NCI-H774 (cell line): ENCODE measurements around the gene THUMPD1.
A peak's percentile ranks its signal among the peaks of the same experiment; 100 is the strongest.
"Not testable (repeated sequence)": the region's sequence is repeated elsewhere in the genome, so short reads cannot be mapped to it uniquely, and the experiment has no call there.

Source experiments
- DNase-seq: peaks from one replicate; lab custom pipeline; 2025; lab: John Stamatoyannopoulos, UW

THUMPD1 gene

DNA sequence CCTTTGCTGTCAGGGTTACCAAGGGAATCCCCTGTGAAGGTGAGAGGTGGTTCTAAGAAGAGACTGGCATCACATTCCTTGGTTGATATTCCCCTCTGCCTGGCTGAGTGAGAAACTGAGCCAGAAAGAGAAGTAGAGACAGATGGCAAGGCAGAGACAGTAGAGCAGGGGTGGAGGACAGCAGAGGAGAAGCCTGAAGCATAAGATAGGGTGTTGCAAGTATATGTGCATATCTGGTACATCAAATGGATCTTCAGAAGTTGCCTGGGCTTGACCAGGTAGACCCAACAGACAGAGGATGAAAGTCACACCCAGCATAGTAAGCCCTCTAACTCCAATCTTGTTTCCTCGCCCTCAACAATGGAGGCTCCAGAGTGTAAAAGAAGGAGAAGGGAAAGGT lies 7.9 kb upstream of the THUMPD1 start:
- no peak for DNase-seq

DNA sequence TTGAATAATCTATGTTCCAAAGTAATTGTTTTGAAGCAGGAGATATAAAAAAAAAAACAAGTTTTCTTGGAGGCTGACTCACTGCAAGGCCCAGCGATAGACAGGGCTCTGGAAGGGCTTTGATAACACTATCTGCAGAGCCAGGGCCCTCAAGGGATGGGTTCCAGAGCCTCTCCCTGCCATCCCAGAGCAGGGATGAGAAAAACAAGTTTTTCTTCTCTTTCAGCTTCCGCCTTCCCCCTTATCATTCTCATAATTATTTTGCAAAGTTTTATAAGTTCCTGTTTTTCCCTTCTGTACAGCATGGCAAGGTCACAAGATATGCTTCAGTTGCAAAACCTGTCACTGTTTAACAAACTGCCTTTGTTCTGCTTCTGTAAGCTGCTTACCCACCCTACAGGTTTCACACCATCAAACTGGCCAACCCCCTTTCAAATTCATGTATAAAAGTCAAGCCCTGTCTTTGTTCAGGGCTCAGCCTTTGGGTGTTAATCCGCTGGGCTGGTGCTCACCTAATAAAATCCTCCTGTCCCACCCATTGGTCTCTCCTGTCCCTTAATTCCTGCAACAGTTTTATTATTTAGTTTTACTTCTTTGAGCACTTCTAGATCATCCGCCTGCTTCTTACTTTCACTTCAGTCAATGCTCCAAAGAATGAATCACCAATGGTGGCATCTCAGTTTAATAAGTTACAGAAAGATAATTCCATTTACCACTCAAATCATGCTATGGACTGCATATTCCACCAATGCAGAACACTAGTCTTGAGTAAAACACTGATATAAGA lies 5.6 kb upstream of the THUMPD1 start:
- no peak for DNase-seq

DNA sequence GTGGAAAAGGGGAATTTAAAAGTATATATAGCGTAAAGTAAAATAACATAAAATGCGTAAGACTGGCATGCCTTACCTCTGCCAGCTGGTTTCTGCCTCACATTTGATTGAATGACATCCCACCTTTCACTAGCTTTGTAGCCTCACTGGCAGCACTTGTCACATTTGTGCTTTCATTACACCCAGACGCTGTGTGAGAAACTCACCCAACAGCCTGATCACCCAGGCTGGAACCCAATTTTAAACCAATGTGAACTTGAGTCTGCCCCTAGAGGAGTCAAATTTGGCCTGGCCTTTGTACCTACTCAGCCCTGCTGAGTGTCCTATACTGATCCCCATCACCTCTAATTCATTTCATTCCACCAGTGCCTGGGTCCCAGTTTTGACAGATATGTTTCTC lies 4.8 kb upstream of the THUMPD1 start:
- no peak for DNase-seq

DNA sequence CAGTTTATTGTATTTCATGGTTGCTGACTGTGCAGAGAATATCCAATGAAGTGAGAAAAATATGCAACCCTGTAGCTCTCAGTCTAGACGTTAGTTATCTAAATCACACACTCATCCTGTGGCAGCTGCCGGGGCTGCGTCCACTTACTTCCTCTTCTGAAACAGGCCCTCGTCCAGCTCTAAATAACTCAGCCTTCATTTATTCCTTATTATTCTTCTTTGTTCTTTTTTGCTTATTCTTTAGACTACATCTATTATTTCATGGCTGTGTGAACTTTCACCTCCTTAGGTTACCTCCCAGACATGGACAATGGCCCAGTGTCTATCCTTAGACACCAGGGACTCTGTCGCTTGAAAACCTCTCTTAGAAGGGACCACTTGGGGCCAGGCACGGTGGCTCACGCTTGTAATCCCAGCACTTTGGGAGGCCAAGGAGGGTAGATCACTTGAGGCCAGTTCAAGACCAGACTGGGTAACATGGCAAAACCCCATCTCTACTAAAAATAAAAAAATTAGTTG lies 3.4 kb upstream of the THUMPD1 start:
- DNase-seq, result no peak

DNA sequence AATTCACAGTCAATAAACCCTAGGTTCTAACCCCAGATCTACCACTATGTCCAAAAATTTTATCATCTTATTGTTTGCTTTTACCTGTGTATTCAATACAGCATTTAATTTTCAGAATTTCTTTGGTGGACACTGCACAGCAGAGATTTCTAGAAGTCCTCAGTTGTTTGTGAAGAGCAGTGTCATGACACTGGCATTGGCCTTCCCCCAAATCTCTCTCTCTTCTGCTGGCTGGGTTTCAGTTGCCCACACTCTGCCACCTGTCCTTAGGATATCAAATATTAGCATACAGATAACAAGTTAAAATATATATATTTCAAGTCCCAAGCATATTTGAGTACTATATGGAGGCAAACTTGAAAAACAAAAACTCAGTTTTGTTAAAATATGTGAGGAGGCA lies 2.0 kb upstream of the THUMPD1 start:
- no peak for DNase-seq

DNA sequence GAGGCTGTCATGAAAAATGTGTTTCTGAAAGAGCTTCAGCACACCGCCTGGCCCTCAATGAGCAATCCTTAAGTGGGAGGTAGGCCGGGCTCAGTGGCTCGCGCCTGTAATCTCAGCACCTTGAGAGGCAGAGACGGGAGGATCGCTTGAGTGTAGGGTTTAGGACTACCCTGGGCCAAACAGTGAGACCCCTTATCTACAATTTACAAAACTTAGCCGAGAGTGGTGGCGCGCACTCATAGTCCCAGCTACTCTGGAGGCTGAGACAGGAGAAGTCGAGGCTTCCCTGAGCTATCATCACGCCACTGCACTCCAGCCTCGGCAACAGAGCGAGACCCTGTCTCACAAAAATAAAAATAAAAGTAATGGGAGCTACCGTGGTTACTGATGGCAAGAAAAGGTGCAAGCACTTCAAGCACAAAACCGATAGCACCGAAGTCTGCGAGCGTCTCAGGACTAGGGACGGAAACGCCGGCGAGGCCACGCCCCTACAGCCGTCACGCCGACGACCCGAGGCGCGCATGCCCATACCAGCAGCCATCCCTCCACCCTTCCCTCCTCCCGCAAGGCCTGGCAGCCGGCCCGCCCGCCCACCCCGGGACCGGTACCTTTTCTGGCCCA lies 607 bp downstream of the THUMPD1 start:
- DNase-seq, result peak; percentile 73

DNA sequence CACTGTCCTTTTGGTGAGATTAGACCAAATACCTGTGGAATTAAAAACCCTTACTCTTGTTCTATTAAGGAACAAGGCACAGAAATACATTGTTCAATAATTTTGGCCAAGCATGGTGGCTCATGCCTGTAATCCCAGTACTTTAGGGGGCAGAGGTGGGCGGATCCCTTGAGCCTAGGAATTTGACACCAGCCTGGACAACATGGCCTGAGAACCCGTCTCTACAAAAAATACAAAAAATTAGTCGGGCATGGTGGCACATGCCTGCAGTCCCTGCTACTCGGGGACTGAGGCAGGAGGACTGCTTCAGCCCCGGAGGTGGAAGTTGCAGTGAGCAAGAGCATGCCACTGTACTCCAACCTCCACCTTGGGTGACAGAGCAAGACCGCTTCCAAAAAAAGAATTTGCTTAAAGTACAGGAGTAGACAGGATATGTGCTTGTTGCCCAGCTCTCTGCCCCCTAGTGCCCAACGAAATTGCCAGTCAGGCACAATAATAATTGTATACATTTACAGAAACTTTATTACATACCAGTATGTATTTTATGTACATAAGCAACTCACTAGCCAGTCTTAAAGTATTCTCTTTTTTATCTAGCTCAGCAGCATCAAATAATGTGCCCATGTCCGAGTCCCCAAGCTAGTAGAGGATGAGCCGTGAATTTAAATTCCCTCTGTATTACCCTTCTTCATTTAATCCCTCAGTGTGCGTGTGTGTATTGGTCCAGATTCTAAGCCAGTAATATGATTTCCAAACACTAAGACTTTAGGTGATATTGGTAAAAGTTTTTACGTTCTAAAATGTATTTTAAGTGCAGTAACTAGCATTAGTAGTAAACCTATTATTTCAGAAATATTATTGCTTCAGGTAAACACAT lies 1.4 kb downstream of the THUMPD1 start:
- DNase-seq, result no peak

DNA sequence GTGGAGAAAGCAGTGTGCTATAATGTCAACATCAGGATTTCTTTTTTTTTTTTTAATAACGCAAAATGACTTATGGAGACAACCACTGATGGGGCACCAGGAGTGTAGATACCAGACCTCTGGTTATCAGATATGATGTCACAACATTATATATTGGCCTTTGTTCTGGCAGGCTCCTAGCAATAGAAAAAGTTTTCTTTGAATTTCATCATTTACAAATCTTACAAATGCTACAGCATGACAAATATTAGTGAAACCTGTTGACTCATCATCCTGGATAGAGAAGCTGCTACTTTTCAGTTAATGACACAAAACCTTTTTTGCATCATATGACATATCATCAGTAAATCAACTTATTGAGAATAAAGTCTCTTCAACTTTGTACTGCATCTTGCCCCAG lies 6.1 kb downstream of the THUMPD1 start:
- DNase-seq, result no peak

DNA sequence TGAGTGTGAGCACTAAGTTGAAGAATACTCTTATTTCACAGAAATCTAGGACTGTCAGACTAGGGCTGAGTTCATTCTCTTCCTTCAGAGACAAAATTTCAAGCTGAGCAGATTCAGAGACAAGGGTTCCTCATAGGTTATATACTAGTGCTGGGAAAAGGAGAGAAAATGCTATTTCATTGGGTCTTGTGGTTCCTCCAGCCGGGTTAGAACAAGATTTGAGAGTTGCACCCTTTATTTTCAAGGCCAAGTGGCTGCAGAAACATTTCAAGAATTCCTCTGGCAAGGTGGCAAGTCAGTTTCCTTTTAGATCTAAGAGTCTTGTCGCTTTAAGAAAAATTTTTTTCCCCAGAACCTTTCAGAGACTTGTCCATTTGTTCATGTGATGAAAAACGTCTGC lies 6.8 kb downstream of the THUMPD1 start:
- no peak for DNase-seq

DNA sequence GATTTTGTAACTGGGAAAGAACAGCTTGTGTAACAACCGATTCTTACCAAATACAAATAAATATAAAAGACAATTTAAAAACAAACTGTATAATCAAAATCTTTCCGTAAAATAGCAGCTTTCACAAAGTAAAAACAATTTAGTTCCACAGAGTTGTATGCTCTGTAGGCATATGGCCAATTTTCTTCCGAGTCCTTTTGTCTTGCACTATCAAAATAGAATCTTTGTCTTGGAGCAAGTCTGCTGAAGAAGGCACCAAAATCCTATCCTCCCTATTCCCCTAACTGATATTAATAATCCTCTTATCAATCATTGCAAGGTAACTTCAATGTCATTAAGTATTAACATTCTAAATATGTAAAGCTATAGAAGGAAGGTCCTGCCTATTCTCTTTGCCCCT lies 7.6 kb downstream of the THUMPD1 start:
- DNase-seq, result no peak

DNA sequence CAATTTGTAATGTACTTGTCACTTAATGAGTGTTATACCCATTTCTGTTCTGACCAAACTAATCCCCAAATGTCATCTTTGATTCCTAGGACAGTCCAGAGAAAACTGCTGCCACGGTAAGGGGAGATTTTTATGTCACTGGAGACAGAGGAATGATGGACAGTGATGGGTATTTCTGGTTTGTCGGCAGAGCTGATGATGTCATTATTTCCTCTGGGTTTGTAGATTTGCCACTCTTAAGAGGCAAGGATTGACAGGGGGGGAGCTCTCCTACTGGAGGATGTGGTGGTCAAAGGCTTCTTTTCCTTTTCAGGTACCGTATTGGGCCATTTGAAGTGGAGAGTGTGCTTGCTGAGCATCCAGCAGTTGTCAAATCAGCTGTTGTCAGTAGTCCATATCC lies 12.5 kb downstream of the THUMPD1 start:
- DNase-seq, result no peak

DNA sequence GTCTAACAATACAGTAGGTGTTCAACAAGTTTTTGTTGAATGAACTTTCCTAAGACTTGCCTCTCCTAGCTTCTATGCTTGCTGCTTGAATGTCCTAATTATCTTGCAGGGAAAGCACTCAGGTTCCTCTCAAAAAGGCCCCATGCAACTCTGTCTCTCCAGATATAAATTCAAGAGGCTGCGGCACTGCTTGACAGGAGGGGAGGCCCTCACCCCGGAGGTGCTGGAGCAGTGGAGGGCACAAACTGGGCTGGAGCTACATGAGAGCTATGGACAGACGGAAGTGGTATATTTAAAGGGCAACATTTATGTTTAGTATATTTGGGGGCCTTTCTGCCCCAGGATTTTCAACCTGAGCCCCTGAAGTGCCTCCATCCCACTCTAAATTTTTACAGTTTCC lies 14.4 kb downstream of the THUMPD1 start:
- no peak for DNase-seq

DNA sequence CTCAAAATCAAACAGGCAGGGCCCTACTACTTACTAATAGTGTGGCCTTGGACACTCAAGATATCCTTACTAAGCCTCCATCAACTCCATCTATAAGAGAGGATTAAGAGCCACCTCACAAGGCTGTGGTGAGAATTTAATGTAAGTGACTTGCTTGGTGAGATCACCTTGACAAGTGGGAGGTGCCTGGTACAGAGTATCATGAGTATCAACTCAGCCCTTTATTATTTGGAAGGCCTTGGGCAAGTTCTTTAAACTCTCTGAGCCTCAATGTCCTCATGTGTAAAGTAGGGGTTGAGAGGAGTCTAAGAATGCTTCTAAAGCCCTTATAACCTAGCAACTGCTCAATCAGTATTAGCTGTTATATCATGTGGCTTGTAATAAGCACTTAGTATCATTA lies 15.0 kb downstream of the THUMPD1 start:
- DNase-seq, result no peak

DNA sequence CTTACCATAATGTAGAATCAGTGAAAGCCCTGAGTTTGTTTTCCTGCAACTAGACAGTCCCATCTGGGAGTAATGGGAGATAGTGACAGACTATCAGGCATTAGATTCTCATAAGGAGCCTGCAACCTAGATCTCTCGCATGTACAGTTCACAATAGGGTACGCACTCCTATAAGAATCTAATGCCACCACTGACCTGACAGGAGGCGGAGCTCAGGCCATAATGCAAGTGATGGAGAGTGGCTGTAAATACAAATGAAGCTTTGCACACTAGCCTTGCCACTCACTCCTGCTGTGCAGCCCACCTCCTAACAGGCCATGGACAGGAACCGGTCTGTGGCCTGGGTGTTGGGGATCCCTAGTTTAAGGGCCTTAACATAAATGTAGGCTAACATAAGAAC lies 21.4 kb downstream of the THUMPD1 start:
- DNase-seq, result no peak

DNA sequence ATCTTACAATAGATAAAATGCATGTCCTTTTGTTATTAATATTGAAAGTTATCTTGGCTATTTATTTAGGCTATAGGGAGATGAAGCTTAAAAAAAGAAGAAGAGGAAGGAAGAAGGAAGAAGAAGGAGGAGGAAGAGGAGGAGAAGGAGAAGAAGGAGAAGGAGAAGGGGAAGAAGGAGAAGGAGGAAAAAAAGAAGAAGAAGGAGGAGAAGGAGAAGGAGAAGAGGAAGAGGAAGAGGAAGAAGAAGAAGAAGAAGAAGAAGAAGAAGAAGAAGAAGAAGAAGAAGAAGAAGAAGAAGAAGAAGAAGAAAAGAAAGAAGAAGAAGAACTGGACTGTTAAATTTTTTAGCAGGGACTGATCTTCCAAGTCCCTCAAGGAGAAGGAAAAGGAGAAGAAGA lies 23.9 kb downstream of the THUMPD1 start:
- DNase-seq, result not testable (repeated sequence)

DNA sequence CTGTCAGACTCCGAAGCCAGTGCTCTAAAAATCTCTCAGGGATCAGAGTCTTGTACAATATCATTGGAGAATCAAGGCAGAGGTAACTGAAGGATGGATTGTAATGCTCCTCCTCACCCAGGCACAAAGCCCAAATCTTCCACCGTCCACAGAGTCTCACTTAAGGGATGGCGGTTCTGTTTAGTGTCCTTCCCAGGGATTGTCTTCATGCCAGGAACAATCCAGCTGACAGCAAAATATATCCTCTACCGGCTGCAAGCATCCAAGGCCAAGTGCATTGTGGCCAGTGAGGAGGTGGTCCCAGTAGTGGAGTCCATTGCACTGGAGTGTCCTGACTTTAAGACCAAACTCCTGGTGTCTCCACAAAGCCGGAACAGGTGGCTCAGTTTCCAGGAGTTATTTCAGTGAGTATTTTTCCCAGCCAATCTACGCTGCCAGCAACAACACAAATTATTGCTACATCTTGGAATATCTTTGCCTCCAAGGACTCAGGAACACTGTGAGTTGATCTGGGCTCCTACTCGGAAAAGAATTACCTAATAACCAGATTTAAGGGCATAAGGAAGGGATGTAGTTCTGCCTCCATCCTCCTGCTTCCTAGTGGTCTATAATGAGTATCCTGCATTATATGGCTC lies 30.2 kb downstream of the THUMPD1 start:
- no peak for DNase-seq

DNA sequence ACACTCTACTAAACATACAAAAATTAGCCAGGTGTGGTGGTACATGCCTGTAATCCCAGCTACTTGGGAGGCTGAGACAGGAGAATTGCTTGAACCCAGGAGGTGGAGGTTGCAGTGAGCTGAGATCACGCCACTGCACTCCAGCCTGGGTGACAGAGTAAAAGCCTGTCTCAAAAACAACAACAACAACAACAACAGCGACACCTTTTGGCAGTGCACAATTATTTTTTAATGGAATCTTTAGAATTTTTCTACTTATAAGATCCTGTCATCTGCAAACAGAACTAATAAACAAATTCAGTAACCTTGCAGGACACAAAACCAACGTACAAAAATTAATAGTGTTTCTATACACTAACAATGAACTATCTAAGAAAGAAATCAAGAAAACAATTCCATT lies 33.5 kb downstream of the THUMPD1 start:
- not testable (repeated sequence) for DNase-seq

DNA sequence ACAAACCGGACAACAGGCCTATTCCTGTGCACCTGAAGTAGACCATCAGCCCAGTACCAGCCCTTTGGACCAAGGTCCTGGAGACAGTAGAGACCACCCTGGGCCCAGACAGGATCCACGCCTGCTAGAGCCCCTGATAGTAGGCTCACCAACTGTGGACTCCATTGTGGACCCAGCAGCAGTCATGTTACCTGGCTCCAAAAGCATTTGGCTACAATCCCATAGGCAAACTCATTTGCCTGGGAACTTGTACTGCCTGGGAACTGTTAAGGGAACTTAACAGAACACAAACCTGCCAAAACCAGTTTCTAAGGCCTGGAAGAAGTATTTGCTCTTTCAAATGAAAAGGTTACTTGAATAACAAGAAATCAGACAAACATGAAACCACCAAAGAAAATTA lies 34.2 kb downstream of the THUMPD1 start:
- DNase-seq, result no peak

DNA sequence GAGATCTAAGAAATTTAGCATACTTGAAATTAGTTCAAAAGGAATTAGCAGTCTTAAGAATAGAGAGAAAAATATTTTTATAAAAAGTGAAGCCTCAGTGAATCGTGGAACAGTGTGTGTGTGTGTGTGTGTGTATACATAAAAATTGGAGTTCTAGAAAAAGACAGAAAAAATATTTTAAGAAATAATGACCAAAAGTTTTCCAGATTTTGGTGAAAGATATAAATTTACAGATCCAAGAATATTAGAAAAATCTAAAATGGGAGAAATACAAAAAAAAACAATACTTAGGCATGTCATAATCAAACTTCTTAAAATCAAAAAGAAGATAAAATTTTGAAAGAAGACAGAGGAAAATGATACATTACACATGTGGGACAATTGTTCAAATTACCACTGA lies 35.6 kb downstream of the THUMPD1 start:
- DNase-seq, result not testable (repeated sequence)

DNA sequence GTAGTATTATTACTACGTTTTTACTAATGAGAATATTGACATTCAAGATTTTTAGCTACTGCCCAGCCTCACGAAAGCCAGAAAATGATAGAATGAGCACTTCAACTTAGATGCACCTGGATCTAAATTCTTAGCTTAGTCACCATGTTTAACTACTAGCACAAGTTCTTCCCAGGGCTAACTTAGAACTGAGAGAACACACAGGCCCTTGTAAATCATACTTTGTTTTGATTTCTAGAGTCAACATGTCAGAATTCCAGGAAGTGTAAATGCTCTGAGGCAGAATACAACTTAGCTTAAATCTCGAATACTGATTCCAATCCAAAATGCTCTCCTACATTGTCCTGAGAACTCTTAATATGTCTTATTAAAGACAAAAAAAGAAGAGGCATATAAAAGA lies 37.3 kb downstream of the THUMPD1 start:
- no peak for DNase-seq

DNA sequence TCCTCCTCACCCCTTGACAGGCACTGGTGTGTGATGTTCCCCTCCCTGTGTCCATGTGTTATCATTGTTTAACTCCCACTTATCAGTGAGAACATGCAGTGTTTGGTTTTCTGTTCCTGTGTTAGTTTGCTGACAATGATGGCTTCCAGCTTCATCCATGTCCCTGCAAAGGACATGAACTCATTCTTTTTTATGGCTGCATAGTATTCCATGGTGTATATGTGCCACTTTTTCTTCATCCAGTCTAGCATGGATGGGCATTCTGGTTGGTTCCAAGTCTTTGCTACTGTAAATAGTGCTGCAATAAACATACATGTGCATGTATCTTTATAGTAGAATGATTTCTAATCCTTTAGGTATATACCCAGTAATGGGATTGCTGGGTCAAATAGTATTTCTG lies 39.9 kb downstream of the THUMPD1 start:
- not testable (repeated sequence) for DNase-seq

DNA sequence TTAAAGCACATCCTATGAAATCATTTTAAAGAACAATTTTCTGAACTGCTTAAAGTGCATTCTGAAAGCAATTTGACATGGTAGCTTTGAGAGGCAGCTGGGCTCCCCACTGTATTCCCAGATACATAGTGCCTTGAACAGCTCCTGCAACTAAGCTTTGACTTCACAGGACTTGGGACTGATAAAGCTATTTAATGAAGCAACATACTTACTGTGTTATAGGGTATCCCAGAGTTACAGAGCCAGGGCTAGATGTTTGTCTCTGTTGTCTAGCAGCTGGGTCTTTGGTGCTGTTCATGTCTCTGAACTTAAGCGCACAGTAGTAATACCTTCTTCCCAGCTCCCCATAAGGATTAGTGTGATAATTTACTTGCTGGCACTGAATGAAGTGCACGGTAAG lies 45.0 kb downstream of the THUMPD1 start:
- no peak for DNase-seq
